SW480 (cell line): ENCODE data around the gene KIRREL2.
"Not testable (repeated sequence)": the region's sequence is repeated elsewhere in the genome, so short reads cannot be mapped to it uniquely, and the experiment has no call there.

ENCODE experiments used
- DNase-seq: peaks from one replicate; pipeline ENCODE4 v3.0.0-alpha.2; 2016; ENCODE audit warnings: low spot score

The KIRREL2 gene

DNA sequence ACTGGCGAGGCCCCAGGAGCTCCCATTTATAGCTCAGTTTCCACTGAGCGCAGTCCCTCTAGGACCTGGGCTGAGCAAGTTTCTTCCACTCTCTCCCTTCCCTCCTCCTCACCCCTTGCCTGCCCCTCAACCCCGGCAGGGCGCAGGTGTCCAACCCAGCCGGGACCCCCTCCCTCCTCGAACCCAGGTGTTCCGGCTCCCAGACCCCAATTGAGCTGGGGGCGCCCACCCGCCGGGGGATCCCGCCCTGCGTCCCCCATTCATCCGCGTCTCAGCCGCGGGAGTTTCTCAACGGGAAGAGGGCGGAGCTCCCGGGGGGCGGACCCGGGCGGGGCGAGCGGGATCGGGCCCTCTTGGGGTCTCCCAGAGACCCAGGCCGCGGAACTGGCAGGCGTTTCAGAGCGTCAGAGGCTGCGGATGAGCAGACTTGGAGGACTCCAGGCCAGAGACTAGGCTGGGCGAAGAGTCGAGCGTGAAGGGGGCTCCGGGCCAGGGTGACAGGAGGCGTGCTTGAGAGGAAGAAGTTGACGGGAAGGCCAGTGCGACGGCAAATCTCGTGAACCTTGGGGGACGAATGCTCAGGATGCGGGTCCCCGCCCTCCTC lies at the start of gene KIRREL2:
KIRREL2 (plus strand) TSS at position 366 of the 604 bp plus-strand sequence; CDS start at position 575, 209 bp downstream.
- DNase-seq, result no peak

DNA sequence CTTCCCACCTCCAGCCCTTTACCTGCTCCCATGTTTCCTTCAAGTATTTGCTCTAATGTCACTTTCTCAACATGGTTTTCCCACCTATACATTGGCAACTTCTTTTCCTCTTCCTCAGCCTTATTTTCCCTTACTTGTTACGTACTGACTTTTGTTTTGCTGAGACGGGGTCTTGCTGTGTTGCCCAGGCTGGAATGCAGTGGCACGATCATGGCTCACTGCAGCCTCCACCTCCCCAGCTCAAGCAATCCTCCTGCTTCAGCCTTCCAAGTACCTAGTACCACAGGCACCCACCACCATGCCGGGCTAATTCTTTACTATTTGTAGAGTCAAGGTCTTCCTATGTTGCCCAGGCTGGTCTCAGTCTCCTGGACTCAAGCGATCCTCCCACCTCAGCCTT lies 49.1 kb upstream of the KIRREL2 start:
- no peak for DNase-seq

DNA sequence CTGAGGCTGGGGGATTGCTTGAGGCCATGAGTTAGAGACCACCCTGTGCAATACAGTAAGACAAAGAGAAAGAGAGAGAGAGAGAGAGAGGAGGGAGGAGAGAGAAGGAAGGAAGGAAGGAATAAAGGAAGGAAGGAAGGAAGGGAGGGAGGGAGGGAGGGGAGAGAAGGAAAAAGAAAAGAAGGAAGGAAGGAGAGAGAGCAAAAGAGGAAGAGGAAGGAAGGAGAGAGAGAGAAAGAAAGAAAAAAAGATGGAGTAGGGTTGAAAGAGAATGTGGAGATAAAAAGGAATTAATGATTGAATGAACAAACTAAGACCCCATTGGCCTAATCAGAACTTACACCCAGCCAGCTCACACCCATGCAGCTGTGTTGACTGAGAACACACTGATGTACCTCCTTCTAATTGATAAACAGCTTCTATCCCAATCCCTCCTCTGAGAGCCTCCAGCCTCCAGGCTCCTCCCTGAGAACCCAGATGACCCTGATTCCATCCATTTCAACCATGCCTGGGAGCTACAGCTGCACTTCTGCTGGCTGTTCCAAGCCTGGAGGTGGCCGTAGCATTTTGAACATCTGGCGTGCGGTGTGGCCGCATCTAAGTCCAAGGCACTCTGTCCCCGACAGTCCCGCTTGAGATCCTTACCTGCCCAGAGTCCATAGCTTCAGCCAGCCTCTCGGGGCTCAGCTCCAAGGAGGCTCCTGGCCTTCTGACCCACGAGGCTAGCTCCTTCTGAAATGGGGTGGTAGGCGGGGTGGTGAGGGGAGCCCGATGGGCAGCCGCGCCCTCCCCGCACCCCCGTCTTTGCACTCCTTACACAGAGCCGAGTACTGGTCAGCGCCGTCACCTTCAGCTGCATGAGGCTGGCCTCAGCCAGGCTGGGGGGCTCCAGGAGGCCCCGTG lies 45.1 kb upstream of the KIRREL2 start:
- DNase-seq, result no peak

DNA sequence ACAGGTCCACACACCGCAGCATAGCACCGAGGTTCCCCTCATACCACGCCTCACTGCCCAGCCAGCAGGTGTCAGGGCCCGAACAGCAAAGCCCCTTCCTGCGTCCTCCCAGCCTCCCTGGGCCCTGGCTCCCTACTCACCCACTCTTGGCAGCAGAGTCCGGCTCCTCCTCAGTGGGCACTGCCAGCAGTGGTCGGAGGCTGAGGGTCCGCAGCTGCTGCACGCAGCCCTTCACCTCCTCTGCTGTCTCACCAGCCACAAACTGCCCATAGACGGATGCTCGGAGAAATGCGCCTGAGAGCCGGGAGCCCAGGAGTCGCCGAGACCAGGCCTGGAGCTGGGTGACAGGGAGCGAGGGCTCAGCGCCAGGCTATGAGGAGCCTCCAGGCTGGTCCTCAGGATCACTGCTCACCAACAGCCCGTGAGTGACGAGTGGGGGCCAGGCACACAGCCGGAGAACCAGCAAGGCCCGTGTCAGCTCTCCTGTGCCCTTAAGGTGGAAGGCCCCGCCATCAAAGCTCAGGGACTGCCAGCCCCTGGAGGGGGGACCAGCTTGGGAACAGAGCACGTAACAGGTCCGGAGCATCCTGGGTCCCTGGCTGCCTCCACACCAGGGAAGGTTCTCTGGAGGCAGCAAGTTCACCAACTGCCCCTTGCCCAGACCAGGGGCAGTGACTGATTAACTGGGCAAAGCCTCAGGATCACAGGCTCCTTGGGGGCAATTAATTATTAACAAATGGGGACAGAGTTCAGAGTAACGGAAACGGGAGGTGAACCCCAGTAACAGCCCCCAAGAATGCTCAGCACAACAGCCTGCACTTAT lies 44.3 kb upstream of the KIRREL2 start, which contains the start of gene PRODH2:
PRODH2 (minus strand) TSS at position 626 of the 823 bp plus-strand sequence; CDS start at position 586, 40 bp downstream.
- DNase-seq, result no peak

GRCh38 chr19:35813043-35813890 lies 43.4 kb upstream of the KIRREL2 start:
- DNase-seq, result no peak

- DNase-seq, result no peak
These were observed 40.4 kb upstream of the KIRREL2 start for GRCh38 chr19:35816262-35816661.

GRCh38 chr19:35816846-35817245 lies 39.9 kb upstream of the KIRREL2 start:
- no peak for DNase-seq

DNA sequence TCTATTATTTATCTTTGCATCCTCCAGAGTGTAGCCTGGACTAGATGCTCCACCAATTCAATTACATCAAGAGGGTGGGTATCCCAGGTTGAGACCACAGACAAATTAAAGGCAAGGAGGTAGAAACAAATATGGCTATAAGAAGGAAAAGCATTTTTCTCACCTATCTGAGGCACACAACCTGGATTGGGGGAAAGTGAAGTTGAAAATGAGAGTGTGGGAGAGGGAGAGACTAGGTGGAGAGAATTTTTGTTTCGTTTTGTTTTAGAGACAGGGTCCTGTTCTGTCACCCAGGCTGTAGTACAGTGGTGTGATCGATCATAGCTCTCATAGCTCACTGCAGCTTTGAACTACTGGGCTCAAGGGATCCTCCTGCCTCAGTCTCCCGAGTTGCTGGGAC lies 38.3 kb upstream of the KIRREL2 start:
- no peak for DNase-seq

DNA sequence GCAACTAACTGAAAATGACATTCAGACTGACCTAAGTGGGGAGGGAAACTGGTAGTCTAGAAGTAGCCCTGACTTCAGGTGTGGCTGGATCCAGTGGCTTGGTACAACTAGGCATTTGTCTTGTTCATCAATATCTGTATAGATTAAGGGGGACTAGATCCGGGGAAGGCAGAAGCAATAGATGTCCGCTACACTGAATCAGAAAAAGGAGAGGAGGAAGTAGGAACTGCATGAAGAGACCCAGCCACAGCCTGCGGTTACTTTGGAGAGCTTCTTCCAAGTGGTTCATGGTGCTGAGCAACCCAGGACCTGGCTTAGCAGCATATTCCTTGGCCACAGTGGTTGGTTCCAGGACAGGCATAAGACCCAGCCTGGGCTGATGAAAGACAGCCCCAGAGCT lies 34.1 kb upstream of the KIRREL2 start:
- no peak for DNase-seq

GRCh38 chr19:35824150-35824549 lies 32.6 kb upstream of the KIRREL2 start:
- DNase-seq, result no peak

GRCh38 chr19:35828692-35829301 lies 27.9 kb upstream of the KIRREL2 start:
- DNase-seq, result no peak

- DNase-seq, result no peak
These were observed 25.7 kb upstream of the KIRREL2 start for GRCh38 chr19:35830986-35831385.

- DNase-seq, result no peak
These were observed 24.7 kb upstream of the KIRREL2 start for GRCh38 chr19:35832054-35832453.

GRCh38 chr19:35833972-35834371 lies 22.7 kb upstream of the KIRREL2 start:
- DNase-seq, result no peak

DNA sequence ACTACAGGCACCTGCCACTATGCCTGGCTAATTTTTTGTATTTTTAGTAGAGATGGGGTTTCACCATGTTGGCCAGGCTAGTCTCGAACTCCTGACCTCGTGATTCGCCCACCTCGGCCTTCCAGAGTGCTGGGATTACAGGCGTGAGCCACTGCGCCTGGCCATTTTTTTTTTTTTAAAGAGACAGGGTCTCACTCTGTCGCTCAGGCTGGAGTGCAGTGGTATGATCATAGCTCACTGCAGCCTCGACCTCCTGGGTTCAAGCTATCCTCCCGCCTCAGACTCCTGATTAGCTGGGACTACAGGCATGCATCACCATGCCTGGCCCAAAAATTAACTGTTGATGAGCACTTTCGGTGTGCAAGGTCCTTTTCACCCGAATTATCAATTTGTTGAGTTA lies 20.6 kb upstream of the KIRREL2 start:
- DNase-seq, result not testable (repeated sequence)

GRCh38 chr19:35841961-35842595 lies 14.6 kb upstream of the KIRREL2 start:
- no peak for DNase-seq

GRCh38 chr19:35842666-35843272 lies 13.9 kb upstream of the KIRREL2 start:
- no peak for DNase-seq

DNA sequence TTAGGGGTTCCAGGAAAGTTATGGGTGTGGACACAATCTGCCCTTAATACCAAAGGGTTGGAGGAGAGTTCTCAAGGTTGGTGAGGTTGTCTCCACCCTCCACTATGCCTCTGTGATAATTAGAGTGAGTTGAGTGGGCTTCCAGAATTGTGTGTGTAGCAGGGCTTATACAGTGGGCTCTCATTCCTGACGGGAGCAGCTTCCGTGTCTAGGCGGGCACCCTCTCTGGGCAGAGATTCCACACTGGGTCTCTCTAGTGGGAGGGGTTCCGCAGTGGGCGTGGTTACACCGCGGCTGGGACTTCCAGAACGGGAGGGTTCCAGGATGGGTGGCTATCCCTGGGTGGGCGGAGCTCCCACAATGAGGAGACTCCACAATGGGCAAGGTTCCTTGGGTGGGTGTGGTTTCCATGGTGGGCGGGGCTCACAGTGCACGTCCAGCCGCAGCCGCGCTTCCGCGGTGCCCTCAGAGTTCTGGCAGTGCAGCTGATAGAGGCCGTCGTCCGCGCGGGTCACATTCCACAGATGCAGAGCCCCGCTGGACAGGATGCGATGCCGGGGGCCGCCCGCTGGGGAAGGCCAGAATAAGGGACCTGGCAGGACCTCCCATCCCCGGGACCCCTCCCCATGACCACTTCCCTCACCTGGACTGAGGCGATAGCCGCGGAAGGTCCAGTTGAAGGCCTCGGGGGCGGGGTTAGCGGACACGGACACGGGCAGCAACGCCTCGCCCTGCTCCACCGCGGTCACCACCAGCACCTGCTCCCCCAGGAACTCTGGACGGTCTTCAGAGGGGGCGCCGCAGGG lies 12.8 kb upstream of the KIRREL2 start:
- DNase-seq, result peak; percentile 85
